OCI-LY7 (cell line): ENCODE measurements around the gene ZFP36.

Experiments
- CTCF ChIP-seq: fragments of 200-600 bp; sonication (generic); conservative IDR thresholded peaks from 2 replicates; pipeline ENCODE4 v1.5.1; 2014; ENCODE audit warnings: mild to moderate bottlenecking, antibody characterized with exemption, low read length, moderate library complexity, mixed read lengths
- EZH2phosphoT487 ChIP-seq: fragments of 200-600 bp; sonication (generic); IDR thresholded peaks from 2 replicates; pipeline ENCODE4 v1.6.1; 2018; ENCODE audit warnings: low read depth, borderline replicate concordance, mild to moderate bottlenecking, mixed run types, antibody characterized with exemption, low read length, moderate library complexity, mixed read lengths

GRCh38 chr19:39435499-39436349, 29.1 kb downstream of the ZFP36 start, which contains the start of gene RPS16:
- TF ChIP-seq CTCF (no peak), EZH2phosphoT487 (no peak)
